Mucosa of descending colon (tissue), 3 donors: ENCODE measurements around the gene TIMM17B. TPM values are rescaled to one million over a fixed set of nuclear protein-coding genes. Genes with fewer than 3 reads are reported as not detected.

ENCODE experiments used
- ATAC-seq: fragments of 200-7000 bp; cut with Tn5 transposase; one replicate; pipeline ENCODE4 v1.9.1; 2020; ENCODE audit warnings: mild to moderate bottlenecking, moderate library complexity
- DNase-seq, 3 donors: peaks; one replicate each; pipeline ENCODE4 v3.0.0-alpha.2; 2020
- H3K36me3 ChIP-seq: fragments of 200-600 bp; one replicate; pipeline ENCODE4 v1.8.0; 2021; ENCODE audit warnings: low read depth, mild to moderate bottlenecking
- H3K4me1 ChIP-seq: fragments of 200-600 bp; one replicate; pipeline ENCODE4 v1.8.0; 2021; ENCODE audit warnings: low read depth, mild to moderate bottlenecking
- H3K4me3 ChIP-seq: fragments of 200-600 bp; one replicate; pipeline ENCODE4 v1.8.0; 2021; ENCODE audit warnings: mild to moderate bottlenecking
- H3K9me3 ChIP-seq: fragments of 200-600 bp; one replicate; pipeline ENCODE4 v1.8.0; 2021; ENCODE audit warnings: mild to moderate bottlenecking
- intact Hi-C, 2 donors: fragments of 100-400 bp; cut with DNase I in 1 of 2; cut with micrococcal nuclease in 1 of 2; formaldehyde crosslinking; loops; one replicate each; pipeline versions ENCODE4 v1.11.0 to v1.11.1; 2022; cut with DNase I, micrococcal nuclease
- total RNA-seq, 3 donors: library from RNA; stranded (reverse); fragmentation: NEBNext Ultra II Directional in 2 of 3; extraction: Animal tissue kit (Norgen Biotek cat#: 25700) in 2 of 3; gene quantifications; one replicate each; pipeline versions ENCODE4 v1.2.1 to v1.2.4, GENCODE V29; 2021 to 2023
- TF ChIP-seq, protein P1 (sequence below): fragments of 200-600 bp; IDR thresholded peaks from one replicate; pipeline ENCODE4 v1.8.0; 2022; ENCODE audit warnings: antibody characterized with exemption, mild to moderate bottlenecking
- donor health status: DM: no; HTN: no; CAD: no; lungs with moderate emphysema.
- donor health status: DM: no; HTN: no; CAD: no.
- donor health status: DM: no; HTN: yes; CAD: no.

TIMM17B gene
- total RNA-seq, 3 donors from 2014 or later = 43.4 to 49.0 (median 46.0) TPM

DNA sequence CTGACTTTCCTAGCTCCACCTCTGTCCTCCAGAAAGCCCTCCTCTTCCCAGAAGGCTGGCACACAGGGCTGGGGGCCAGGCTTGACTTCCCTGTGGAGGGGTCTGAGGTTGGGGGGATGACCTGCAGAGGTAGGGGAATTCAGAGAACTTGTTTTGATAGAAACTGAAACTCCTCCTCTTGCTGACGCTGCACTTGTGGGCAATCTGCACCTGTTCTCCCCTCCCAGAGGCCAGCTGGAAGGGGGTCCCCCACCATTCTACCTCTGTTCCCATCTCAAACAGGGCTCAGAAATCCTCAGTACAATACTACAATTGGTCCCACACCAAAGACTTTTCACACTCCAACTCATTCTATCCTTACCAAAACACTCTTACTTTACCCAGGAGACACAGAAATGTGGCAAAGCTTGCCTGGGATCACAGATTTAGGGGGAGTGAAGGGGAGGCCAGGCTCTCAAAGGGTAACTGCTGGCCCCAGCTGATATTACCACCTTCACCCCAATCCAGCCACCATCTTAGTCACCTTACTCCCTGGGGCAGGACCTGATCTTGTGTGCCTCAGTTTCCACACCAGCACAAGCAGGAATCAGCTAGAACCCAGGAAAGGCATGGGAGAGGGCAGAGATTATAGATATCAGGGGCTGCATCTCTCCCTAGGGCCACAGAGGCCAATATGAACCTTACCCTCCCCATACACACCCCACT is 41.3 kb upstream of the TIMM17B start:
- Histone ChIP-seq H3K4me1 (no peaks in the 10 kb centered on the region), H3K36me3 (no peaks in the 10 kb centered on the region), H3K9me3 (no peaks in the 10 kb centered on the region), H3K4me3 (no peak overlapping the region)
- TF ChIP-seq, protein P1, sequence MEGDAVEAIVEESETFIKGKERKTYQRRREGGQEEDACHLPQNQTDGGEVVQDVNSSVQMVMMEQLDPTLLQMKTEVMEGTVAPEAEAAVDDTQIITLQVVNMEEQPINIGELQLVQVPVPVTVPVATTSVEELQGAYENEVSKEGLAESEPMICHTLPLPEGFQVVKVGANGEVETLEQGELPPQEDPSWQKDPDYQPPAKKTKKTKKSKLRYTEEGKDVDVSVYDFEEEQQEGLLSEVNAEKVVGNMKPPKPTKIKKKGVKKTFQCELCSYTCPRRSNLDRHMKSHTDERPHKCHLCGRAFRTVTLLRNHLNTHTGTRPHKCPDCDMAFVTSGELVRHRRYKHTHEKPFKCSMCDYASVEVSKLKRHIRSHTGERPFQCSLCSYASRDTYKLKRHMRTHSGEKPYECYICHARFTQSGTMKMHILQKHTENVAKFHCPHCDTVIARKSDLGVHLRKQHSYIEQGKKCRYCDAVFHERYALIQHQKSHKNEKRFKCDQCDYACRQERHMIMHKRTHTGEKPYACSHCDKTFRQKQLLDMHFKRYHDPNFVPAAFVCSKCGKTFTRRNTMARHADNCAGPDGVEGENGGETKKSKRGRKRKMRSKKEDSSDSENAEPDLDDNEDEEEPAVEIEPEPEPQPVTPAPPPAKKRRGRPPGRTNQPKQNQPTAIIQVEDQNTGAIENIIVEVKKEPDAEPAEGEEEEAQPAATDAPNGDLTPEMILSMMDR = no peak
- peak; percentile 40 for ATAC-seq
- peak in 1 of 3 donors; percentile 66 for DNase-seq
- intact Hi-C loops = no loop called here

DNA sequence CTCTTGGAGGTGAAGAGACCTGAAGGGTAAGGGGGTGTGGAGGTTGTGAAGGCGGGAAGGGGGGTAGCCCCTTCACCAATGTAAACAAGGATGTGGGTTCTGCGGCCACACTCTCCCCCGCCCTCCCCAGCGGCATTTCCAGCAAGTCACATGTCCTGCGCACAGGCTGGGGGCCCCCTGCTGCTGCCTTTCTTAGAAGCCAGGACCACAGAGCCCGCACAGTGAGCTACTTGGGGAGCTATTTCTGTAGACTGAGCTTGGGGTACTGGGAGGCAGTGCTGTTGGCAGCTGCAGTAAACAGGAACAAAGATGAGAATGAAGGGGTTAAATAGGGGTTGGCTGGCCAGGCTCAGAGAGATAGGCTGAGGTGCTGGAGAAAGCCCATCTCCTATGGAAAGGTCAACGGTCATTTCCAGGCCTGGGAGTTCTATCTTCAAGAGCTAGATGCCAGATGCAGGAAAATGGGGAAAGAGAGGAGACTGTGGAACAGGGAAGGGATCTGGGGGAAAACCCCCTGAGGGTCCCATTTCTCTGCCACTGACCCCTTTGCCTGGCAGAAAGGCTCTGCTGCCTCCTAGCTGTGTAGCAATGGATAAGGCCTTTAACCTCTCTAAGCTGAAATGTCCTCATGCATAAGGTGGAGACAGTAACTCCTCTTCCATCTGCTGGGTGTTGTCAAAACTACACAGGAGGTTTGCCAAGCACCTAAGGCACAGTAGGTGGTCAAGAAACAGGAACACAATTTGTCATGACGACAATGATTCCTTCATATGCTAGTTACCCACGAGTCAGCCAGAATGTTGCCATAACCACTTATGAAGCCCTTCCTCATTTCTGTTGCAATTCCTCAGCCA is 39.7 kb upstream of the TIMM17B start:
- ATAC-seq = peak; percentile 80
- Histone ChIP-seq H3K36me3 (no peaks in the 10 kb centered on the region), H3K4me1 (no peaks in the 10 kb centered on the region), H3K9me3 (no peaks in the 10 kb centered on the region), H3K4me3 (no peak overlapping the region)
- TF ChIP-seq, protein P1 = no peak
- intact Hi-C loops = no loop called here
- DNase-seq = peak; percentile 65 to 94 (median 75)

- no peak for DNase-seq
Measured at GRCh38 chrX:48936429-48937053, 39.0 kb upstream of the TIMM17B start.

GRCh38 chrX:48935301-48935670 is 37.7 kb upstream of the TIMM17B start:
- Histone ChIP-seq H3K4me1 (no peaks in the 10 kb centered on the region), H3K9me3 (no peaks in the 10 kb centered on the region), H3K36me3 (no peaks in the 10 kb centered on the region), H3K4me3 (no peak overlapping the region)
- TF ChIP-seq, protein P1 = no peak
- ATAC-seq = no peak
- DNase-seq = no peak
- intact Hi-C loops = no loop called here

More at GRCh38 chrX:48936429-48937053, 39.0 kb upstream of the TIMM17B start:
- no peaks in the 10 kb centered on the region for H3K36me3 ChIP-seq
- intact Hi-C loops = no loop called here
- no peaks in the 10 kb centered on the region for H3K4me1 ChIP-seq
- no peak overlapping the region for H3K4me3 ChIP-seq
- ATAC-seq = no peak
- no peaks in the 10 kb centered on the region for H3K9me3 ChIP-seq
- TF ChIP-seq, protein P1 = no peak

DNA sequence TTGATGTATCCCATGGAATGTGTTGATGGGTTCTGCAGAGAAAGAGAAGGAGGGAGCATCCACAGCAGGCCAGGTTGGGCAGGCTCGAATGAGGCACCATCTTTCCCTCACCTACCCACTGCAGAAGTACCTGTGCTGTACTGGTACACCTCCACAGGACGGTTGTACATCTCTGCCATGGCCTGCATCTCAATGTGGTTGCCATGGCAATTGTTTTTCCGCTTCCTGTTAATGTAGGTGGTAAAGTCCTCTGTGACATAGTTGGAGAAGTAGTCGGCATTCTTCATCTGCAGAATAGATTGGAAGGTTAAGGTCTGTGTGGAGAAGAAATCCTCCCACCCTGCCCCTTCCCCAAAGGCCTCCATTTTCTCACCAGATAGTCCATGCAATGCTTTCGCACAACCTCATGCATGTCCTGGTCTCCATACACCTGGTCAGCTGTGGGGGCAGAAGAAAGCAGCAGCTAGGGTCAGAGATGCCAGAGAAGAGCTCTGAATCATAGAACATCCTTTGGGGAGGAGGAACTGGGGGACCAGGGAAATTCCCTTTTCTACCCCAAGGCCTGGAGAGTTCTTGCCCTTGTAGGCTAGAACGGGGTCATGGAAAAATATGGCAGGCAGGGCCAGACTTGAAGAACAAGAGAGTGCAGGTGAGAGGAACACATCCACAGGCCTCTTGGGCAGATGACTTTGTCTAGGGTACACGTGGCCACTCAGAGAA is 37.2 kb upstream of the TIMM17B start:
- DNase-seq = no peak
- no peaks in the 10 kb centered on the region for H3K4me1 ChIP-seq
- no peaks in the 10 kb centered on the region for H3K36me3 ChIP-seq
- no peaks in the 10 kb centered on the region for H3K9me3 ChIP-seq
- TF ChIP-seq, protein P1 = no peak
- ATAC-seq = no peak
- H3K4me3 ChIP-seq = no peak overlapping the region
- intact Hi-C loops = no loop called here
